ENCODE measurements around the gene MMP20.

The MMP20 gene

DNA sequence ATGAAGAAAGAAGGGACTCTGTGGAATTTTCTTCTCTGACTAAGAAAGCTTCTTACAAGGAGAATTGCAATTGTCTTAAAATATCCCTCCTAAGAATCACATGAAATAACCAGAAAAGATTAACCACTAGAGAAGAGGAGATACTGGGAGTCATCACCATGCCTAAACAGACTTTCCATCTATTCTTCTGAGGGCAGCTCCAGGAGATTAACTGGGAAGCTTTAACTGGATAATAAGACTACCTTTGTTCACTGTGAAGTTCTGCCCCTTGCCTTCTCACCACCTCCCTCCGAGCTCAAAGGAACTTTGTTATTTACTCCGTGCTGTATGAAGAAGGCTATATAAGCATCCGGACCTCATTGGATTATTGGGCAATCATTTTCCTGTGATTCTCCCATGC lies 70.0 kb downstream of the MMP20 start:
- H3K23ac ChIP-seq (ENCODE audit: low read length in 2 of 2) = no peak overlapping the region
- H3K14ac ChIP-seq (ENCODE audit: low read length in 2 of 2) = no peak overlapping the region
- 95% methylated on average over 3 of the region's 3 CpGs for WGBS

DNA sequence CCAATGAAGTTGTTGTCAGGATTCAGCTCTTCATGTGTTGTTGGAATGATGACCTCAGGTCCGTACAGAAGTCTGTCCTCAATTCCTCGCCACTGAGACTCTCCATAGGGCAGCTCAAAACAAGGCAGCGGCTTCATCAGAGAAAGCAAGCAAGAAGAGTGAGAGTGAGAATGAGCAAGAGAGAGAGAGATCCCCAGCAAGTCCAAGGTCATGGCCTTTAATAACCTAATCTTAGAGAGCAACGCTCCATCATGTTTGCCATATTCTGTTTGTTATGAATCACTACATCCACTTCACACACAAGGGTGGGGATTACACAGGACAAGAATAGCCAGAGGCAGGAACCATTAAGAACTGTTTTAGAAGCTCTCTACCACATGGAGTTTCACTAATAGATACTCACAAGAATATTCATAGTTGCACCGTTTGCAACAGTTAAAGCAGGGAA lies 71.3 kb downstream of the MMP20 start:
- Histone ChIP-seq H3K27ac (ENCODE audit: low read length, poor library complexity, severe bottlenecking) (no peak overlapping the region), H3K4me3 (ENCODE audit: insufficient read depth in 1 of 2, low read depth in 1 of 2, low read length in 2 of 2) (no peak overlapping the region), H3K9ac (ENCODE audit: low read length) (no peak overlapping the region), H3K4me2 (ENCODE audit: low read length, poor library complexity, severe bottlenecking) (no peak overlapping the region), H4K91ac (ENCODE audit: low read length) (no peak overlapping the region), H3K4me1 (ENCODE audit: control insufficient read depth, insufficient read depth, low read depth, low read length) (no peaks in the 10 kb centered on the region), H2BK15ac (ENCODE audit: low read depth, poor library complexity, severe bottlenecking) (no peak overlapping the region), H3K14ac (ENCODE audit: low read length in 2 of 2) (no peak overlapping the region), H3K18ac (ENCODE audit: low read depth in 1 of 2, low read length in 2 of 2) (no peak overlapping the region), H4K8ac (ENCODE audit: low read length) (no peak overlapping the region), H2BK120ac (ENCODE audit: low read depth, low read length) (no peak overlapping the region), H2BK5ac (ENCODE audit: low read depth, low read length, poor library complexity, severe bottlenecking) (no peak overlapping the region), H2AK5ac (ENCODE audit: low read length, severe bottlenecking) (no peak overlapping the region), H2BK12ac (ENCODE audit: low read length in 2 of 2) (no peak overlapping the region), H3K9me3 (ENCODE audit: control insufficient read depth, low read length) (no peaks in the 10 kb centered on the region), H2AFZ (ENCODE audit: low read depth, low read length) (no peak overlapping the region), H3K36me3 (ENCODE audit: control insufficient read depth in 1 of 2, insufficient read depth in 2 of 2, low read depth in 1 of 2, low read length in 2 of 2) (no peaks in the 10 kb centered on the region), H3K27me3 (ENCODE audit: control insufficient read depth in 1 of 2, insufficient read depth in 1 of 2, low read length in 2 of 2) (no peaks in the 10 kb centered on the region), H3K4ac (ENCODE audit: low read depth in 1 of 2, low read length in 2 of 2) (no peak overlapping the region), H3K79me1 (replicated peaks; ENCODE audit: low read length, poor library complexity, severe bottlenecking) (no peaks in the 10 kb centered on the region), H3K23ac (ENCODE audit: low read length in 2 of 2) (no peak overlapping the region)
- no peak for DNase-seq
- 78% methylated on average over 5 of the region's 5 CpGs for WGBS

More for the DNA sequence above, 70.0 kb downstream of the MMP20 start:
- no peak overlapping the region for H2BK15ac ChIP-seq (ENCODE audit: low read depth, poor library complexity, severe bottlenecking)
- no peak overlapping the region for H2BK120ac ChIP-seq (ENCODE audit: low read depth, low read length)
- H3K79me1 ChIP-seq (replicated peaks; ENCODE audit: low read length, poor library complexity, severe bottlenecking) = no peaks in the 10 kb centered on the region
- no peak overlapping the region for H3K4me2 ChIP-seq (ENCODE audit: low read length, poor library complexity, severe bottlenecking)
- no peak overlapping the region for H2AFZ ChIP-seq (ENCODE audit: low read depth, low read length)
- no peak overlapping the region for H2AK5ac ChIP-seq (ENCODE audit: low read length, severe bottlenecking)
- no peak overlapping the region for H3K27ac ChIP-seq (ENCODE audit: low read length, poor library complexity, severe bottlenecking)
- no peak overlapping the region for H4K91ac ChIP-seq (ENCODE audit: low read length)
- H3K9ac ChIP-seq (ENCODE audit: low read length) = no peak overlapping the region
- H3K27me3 ChIP-seq (ENCODE audit: control insufficient read depth in 1 of 2, insufficient read depth in 1 of 2, low read length in 2 of 2) = no peaks in the 10 kb centered on the region
- H3K4me1 ChIP-seq (ENCODE audit: control insufficient read depth, insufficient read depth, low read depth, low read length) = no peaks in the 10 kb centered on the region
- H3K9me3 ChIP-seq (ENCODE audit: control insufficient read depth, low read length) = no peaks in the 10 kb centered on the region
- H3K4me3 ChIP-seq (ENCODE audit: insufficient read depth in 1 of 2, low read depth in 1 of 2, low read length in 2 of 2) = no peak overlapping the region
- H3K4ac ChIP-seq (ENCODE audit: low read depth in 1 of 2, low read length in 2 of 2) = no peak overlapping the region
- no peak overlapping the region for H2BK5ac ChIP-seq (ENCODE audit: low read depth, low read length, poor library complexity, severe bottlenecking)
- no peak for DNase-seq
- no peaks in the 10 kb centered on the region for H3K36me3 ChIP-seq (ENCODE audit: control insufficient read depth in 1 of 2, insufficient read depth in 2 of 2, low read depth in 1 of 2, low read length in 2 of 2)
- H2BK12ac ChIP-seq (ENCODE audit: low read length in 2 of 2) = no peak overlapping the region
- H3K18ac ChIP-seq (ENCODE audit: low read depth in 1 of 2, low read length in 2 of 2) = no peak overlapping the region
- no peak overlapping the region for H4K8ac ChIP-seq (ENCODE audit: low read length)

DNA sequence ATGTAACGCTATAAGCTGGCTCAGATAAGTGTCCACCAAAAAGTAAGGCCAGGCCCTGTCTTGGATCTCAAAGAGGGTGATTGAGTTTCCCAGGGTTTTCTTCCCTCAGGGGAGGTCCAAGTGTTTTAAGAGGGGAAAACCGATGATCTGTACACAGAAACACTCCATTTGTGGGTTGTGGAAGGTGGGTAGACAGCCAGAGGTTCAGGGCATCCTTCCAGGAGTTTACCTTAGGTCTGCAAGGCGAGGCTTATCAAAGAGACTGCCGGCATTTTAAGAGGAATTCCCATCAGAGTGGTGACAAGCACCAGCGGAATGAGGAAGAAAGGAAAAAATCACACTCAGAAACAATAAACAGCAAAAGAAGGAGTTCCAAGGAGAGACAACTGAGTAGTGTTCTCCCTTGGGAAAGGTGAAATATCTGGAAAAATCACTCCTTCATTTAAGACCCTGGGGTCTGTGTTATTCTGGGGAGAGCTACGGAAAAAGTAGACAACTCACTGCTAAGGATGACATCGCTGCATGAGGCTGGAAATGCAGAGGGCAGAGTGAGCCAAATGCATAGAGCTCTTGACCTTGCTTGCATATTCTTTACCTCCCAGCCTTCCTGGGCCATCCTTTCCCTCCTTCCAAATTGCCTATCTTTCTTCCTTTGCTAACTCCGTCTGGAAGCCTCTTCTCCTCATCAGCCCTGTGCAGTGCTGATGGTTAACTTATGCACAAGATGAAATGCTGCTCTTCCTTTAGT lies 72.5 kb downstream of the MMP20 start:
- Histone ChIP-seq H3K4me3 (ENCODE audit: insufficient read depth in 1 of 2, low read depth in 1 of 2, low read length in 2 of 2) (no peak overlapping the region), H3K23ac (ENCODE audit: low read length in 2 of 2) (no peak overlapping the region), H3K27me3 (ENCODE audit: control insufficient read depth in 1 of 2, insufficient read depth in 1 of 2, low read length in 2 of 2) (no peaks in the 10 kb centered on the region), H2AFZ (ENCODE audit: low read depth, low read length) (no peak overlapping the region), H3K79me1 (replicated peaks; ENCODE audit: low read length, poor library complexity, severe bottlenecking) (no peaks in the 10 kb centered on the region), H2BK12ac (ENCODE audit: low read length in 2 of 2) (no peak overlapping the region), H4K91ac (ENCODE audit: low read length) (no peak overlapping the region), H3K4me1 (ENCODE audit: control insufficient read depth, insufficient read depth, low read depth, low read length) (no peaks in the 10 kb centered on the region), H3K9me3 (ENCODE audit: control insufficient read depth, low read length) (no peaks in the 10 kb centered on the region), H3K4me2 (ENCODE audit: low read length, poor library complexity, severe bottlenecking) (no peak overlapping the region), H3K18ac (ENCODE audit: low read depth in 1 of 2, low read length in 2 of 2) (peak overlapping the region in 1 of 2 experiments; percentile 4), H3K4ac (ENCODE audit: low read depth in 1 of 2, low read length in 2 of 2) (no peak overlapping the region), H2AK5ac (ENCODE audit: low read length, severe bottlenecking) (no peak overlapping the region), H3K27ac (ENCODE audit: low read length, poor library complexity, severe bottlenecking) (no peak overlapping the region), H4K8ac (ENCODE audit: low read length) (no peak overlapping the region), H3K36me3 (ENCODE audit: control insufficient read depth in 1 of 2, insufficient read depth in 2 of 2, low read depth in 1 of 2, low read length in 2 of 2) (no peaks in the 10 kb centered on the region), H2BK15ac (ENCODE audit: low read depth, poor library complexity, severe bottlenecking) (no peak overlapping the region), H2BK5ac (ENCODE audit: low read depth, low read length, poor library complexity, severe bottlenecking) (no peak overlapping the region), H2BK120ac (ENCODE audit: low read depth, low read length) (no peak overlapping the region), H3K9ac (ENCODE audit: low read length) (no peak overlapping the region), H3K14ac (ENCODE audit: low read length in 2 of 2) (no peak overlapping the region)
- WGBS = 61% methylated on average over 7 of the region's 8 CpGs
- no peak for DNase-seq

DNA sequence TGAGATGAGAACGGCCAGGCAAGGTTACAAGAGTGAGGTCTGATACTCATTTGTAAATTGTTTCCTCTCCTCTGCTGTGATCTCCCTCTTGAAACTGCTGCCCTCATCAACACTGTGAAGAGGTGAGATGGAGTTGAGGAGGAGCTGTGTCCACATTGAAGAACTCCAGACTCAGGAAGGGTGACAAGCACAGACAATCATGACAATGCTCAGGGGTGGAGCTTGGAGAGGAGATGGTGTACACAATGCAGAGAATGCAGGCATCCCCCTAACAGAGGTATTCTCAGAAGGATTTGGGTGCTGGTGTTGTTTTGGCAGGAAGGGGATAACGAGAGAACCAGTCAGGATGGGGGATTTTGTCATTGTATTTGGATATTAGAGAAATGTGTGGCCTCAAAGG lies 73.1 kb downstream of the MMP20 start:
- H3K27ac ChIP-seq (ENCODE audit: low read length, poor library complexity, severe bottlenecking) = no peak overlapping the region
- no peak overlapping the region for H2BK15ac ChIP-seq (ENCODE audit: low read depth, poor library complexity, severe bottlenecking)
- peaks cover 2% of the 10 kb centered on the region for H3K4me1 ChIP-seq (ENCODE audit: control insufficient read depth, insufficient read depth, low read depth, low read length)
- no peaks in the 10 kb centered on the region for H3K79me1 ChIP-seq (replicated peaks; ENCODE audit: low read length, poor library complexity, severe bottlenecking)
- H4K8ac ChIP-seq (ENCODE audit: low read length) = no peak overlapping the region
- H3K9ac ChIP-seq (ENCODE audit: low read length) = no peak overlapping the region
- H3K27me3 ChIP-seq (ENCODE audit: control insufficient read depth in 1 of 2, insufficient read depth in 1 of 2, low read length in 2 of 2) = no peaks in the 10 kb centered on the region
- H3K4me2 ChIP-seq (ENCODE audit: low read length, poor library complexity, severe bottlenecking) = no peak overlapping the region
- H2BK5ac ChIP-seq (ENCODE audit: low read depth, low read length, poor library complexity, severe bottlenecking) = no peak overlapping the region
- peak overlapping the region in 1 of 2 experiments; percentile 81 for H3K23ac ChIP-seq (ENCODE audit: low read length in 2 of 2)
- H3K9me3 ChIP-seq (ENCODE audit: control insufficient read depth, low read length) = no peaks in the 10 kb centered on the region
- H3K4me3 ChIP-seq (ENCODE audit: insufficient read depth in 1 of 2, low read depth in 1 of 2, low read length in 2 of 2) = no peak overlapping the region
- no peak overlapping the region for H3K14ac ChIP-seq (ENCODE audit: low read length in 2 of 2)
- H3K4ac ChIP-seq (ENCODE audit: low read depth in 1 of 2, low read length in 2 of 2) = no peak overlapping the region
- H2BK12ac ChIP-seq (ENCODE audit: low read length in 2 of 2) = no peak overlapping the region
- H2AFZ ChIP-seq (ENCODE audit: low read depth, low read length) = no peak overlapping the region
- H2AK5ac ChIP-seq (ENCODE audit: low read length, severe bottlenecking) = no peak overlapping the region
- H3K36me3 ChIP-seq (ENCODE audit: control insufficient read depth in 1 of 2, insufficient read depth in 2 of 2, low read depth in 1 of 2, low read length in 2 of 2) = no peaks in the 10 kb centered on the region
- no peak overlapping the region for H2BK120ac ChIP-seq (ENCODE audit: low read depth, low read length)
- DNase-seq = no peak
- H4K91ac ChIP-seq (ENCODE audit: low read length) = no peak overlapping the region
- WGBS = 59% methylated on average over 2 of the region's 2 CpGs
- H3K18ac ChIP-seq (ENCODE audit: low read depth in 1 of 2, low read length in 2 of 2) = peak overlapping the region in 1 of 2 experiments; percentile 76

All from mesenchymal stem cell (in vitro differentiated cells and primary cell).